Neural cell (in vitro differentiated cells): ENCODE results near the gene UBAC2.

Experiments used
- CTCF ChIP-seq: fragments of 450-650 bp; IDR thresholded peaks from 2 replicates; pipeline ENCODE4 v1.5.1; 2014; ENCODE audit warnings: antibody characterized with exemption, mild to moderate bottlenecking, moderate library complexity; ENCODE audit not compliant: poor library complexity, severe bottlenecking
- EP300 ChIP-seq: fragments of 450-650 bp; conservative IDR thresholded peaks from 2 replicates; pipeline ENCODE4 v1.6.1; 2014; ENCODE audit warnings: antibody characterized with exemption, mild to moderate bottlenecking, moderate library complexity; ENCODE audit not compliant: poor library complexity, severe bottlenecking
- EZH2 ChIP-seq: fragments of 200-600, 300-800 bp; shearing (Covaris generic), sonication (generic); IDR thresholded peaks from 2 replicates; pipeline ENCODE4 v1.6.1; 2014; ENCODE audit warnings: antibody characterized with exemption, low read length, borderline replicate concordance, mild to moderate bottlenecking; ENCODE audit not compliant: insufficient read depth, poor library complexity, severe bottlenecking
- MXI1 ChIP-seq: fragments of 450-650 bp; conservative IDR thresholded peaks from 2 replicates; pipeline ENCODE4 v1.6.1; 2014; ENCODE audit warnings: antibody characterized with exemption, mild to moderate bottlenecking; ENCODE audit not compliant: poor library complexity, severe bottlenecking
- RAD21 ChIP-seq: fragments of 450-650 bp; conservative IDR thresholded peaks from 2 replicates; pipeline ENCODE4 v1.6.1; 2014; ENCODE audit warnings: antibody characterized with exemption, mild to moderate bottlenecking, moderate library complexity
- REST ChIP-seq: IDR thresholded peaks from 2 replicates; pipeline ENCODE4 v1.6.1; 2012; ENCODE audit warnings: borderline replicate concordance
- TAF1 ChIP-seq: IDR thresholded peaks from 2 replicates; pipeline ENCODE4 v1.6.1; 2012; ENCODE audit warnings: low read depth

GRCh38 chr13:99363391-99363790 lies 162.7 kb downstream of the UBAC2 start:
- TF ChIP-seq CTCF = no peak
- TF ChIP-seq EP300 = no peak
- no peak for TF ChIP-seq RAD21
- no peak for TF ChIP-seq REST
- TF ChIP-seq EZH2 = no peak
- no peak for TF ChIP-seq MXI1
- TF ChIP-seq TAF1 = no peak
